HepG2 (cell line): ENCODE data around the gene INAFM1. TPM values are rescaled to one million over a fixed set of nuclear protein-coding genes. Genes with fewer than 3 reads are reported as not detected.
A peak's percentile ranks its signal among the peaks of the same experiment; 100 is the strongest.

ENCODE experiments used
- EED ChIP-seq: sonication (generic); formaldehyde crosslinking; IDR thresholded peaks from 2 replicates; pipeline ENCODE4 v1.5.0; 2020; ENCODE audit warnings: mild to moderate bottlenecking, missing genetic modification reagents
- MNT ChIP-seq: fragments of 450-650 bp; IDR thresholded peaks from 2 replicates; pipeline ENCODE4 v1.6.1; 2016
- MXD1 ChIP-seq: sonication (generic); formaldehyde crosslinking; IDR thresholded peaks from 2 replicates; pipeline ENCODE4 v1.4.0; 2020; ENCODE audit warnings: mild to moderate bottlenecking, missing genetic modification reagents
- NCOA1 ChIP-seq: sonication (generic); formaldehyde crosslinking; IDR thresholded peaks from 2 replicates; pipeline ENCODE4 v1.9.0; 2021; ENCODE audit warnings: missing genetic modification reagents
- PITX1 ChIP-seq: sonication (generic); formaldehyde crosslinking; IDR thresholded peaks from 2 replicates; pipeline ENCODE4 v1.5.1; 2020; ENCODE audit warnings: mild to moderate bottlenecking, missing genetic modification reagents
- POGK ChIP-seq: sonication (generic); formaldehyde crosslinking; conservative IDR thresholded peaks from 2 replicates; pipeline ENCODE4 v1.8.0; 2022; ENCODE audit warnings: mild to moderate bottlenecking, moderate library complexity, missing genetic modification reagents
- POLR2A ChIP-seq, 2 experiments: IDR thresholded peaks; 2 replicates each; pipeline ENCODE4 v1.6.1; 2011; ENCODE audit warnings: low read depth in 2 of 2, low read length in 2 of 2, mild to moderate bottlenecking in 1 of 2, moderate library complexity in 1 of 2; ENCODE audit not compliant: insufficient read depth in 1 of 2
- SRF ChIP-seq: IDR thresholded peaks from 2 replicates; pipeline ENCODE4 v1.6.1; 2011; ENCODE audit warnings: mild to moderate bottlenecking, low read depth, low read length, moderate library complexity
- TAF15 ChIP-seq: fragments of 200-400 bp; formaldehyde crosslinking; IDR thresholded peaks from one replicate; pipeline ENCODE4 v1.6.1; 2018; ENCODE audit warnings: mild to moderate bottlenecking, low read depth, low read length; ENCODE audit not compliant: poor library complexity, severe bottlenecking
- TERF1 ChIP-seq: sonication (generic); formaldehyde crosslinking; IDR thresholded peaks from 2 replicates; pipeline ENCODE4 v1.8.0; 2022; ENCODE audit warnings: mild to moderate bottlenecking, missing genetic modification reagents, moderate library complexity
- ZEB1 ChIP-seq: IDR thresholded peaks from 2 replicates; pipeline ENCODE4 v1.6.1; 2012; ENCODE audit warnings: mild to moderate bottlenecking, low read depth, inconsistent platforms; ENCODE audit not compliant: insufficient replicate concordance
- ZNF232 ChIP-seq: sonication (generic); formaldehyde crosslinking; IDR thresholded peaks from 2 replicates; pipeline ENCODE4 v1.4.0; 2020; ENCODE audit warnings: missing genetic modification reagents, borderline replicate concordance
- ZNF646 ChIP-seq: sonication (generic); formaldehyde crosslinking; IDR thresholded peaks from 2 replicates; pipeline ENCODE4 v1.9.0; 2021; ENCODE audit warnings: mild to moderate bottlenecking, missing genetic modification reagents
- ZNF850 ChIP-seq: sonication (generic); formaldehyde crosslinking; conservative IDR thresholded peaks from 2 replicates; pipeline ENCODE4 v1.9.0; 2021; ENCODE audit warnings: mild to moderate bottlenecking, missing genetic modification reagents
- polyA plus RNA-seq, 8 experiments: library from polyadenylated mRNA; depleted of rRNA in 3 of 8; stranded (reverse) in 7 of 8; unstranded in 1 of 8; fragments of >200 nt; fragmentation: Illumina TruSeq in 4 of 8; extraction: Trizol in 4 of 8; gene quantifications; 2 replicates each; pipeline versions ENCODE4 v1.2.1 to v1.2.3, GENCODE V29; 2011 to 2016; ENCODE audit warnings: low read depth in 4 of 8, missing spikeins in 1 of 8, mixed read lengths in 1 of 8; ENCODE audit not compliant: insufficient read depth in 1 of 8
- total RNA-seq, 5 experiments: library from RNA; depleted of rRNA; stranded (reverse); fragments of >200 nt; fragmentation: Illumina TruSeq; extraction: Trizol; gene quantifications; 2 replicates each; pipeline ENCODE4 v1.2.3, GENCODE V29; 2016; ENCODE audit warnings: low read depth in 1 of 5

INAFM1 gene
- total and polyA plus RNA-seq, 2 of the 13 experiments (the other 11 are each of a cell fraction or from before 2014, with no cell fraction given) = 0.88 to 1.9 TPM

GRCh38 chr19:47228937-47229675 lies 45.6 kb upstream of the INAFM1 start (continued):
- TF ChIP-seq MXD1 (CRISPR knock-in tag) (no peak; the same call in none of the 2 replicates), ZNF232 (no peak), TERF1 (CRISPR knock-in tag) (no peak), POLR2A (IDR thresholded peaks at IDR 0.05; ENCODE audit: insufficient read depth in 1 of 2, low read depth in 2 of 2, low read length in 2 of 2) (0 out of 4 replicates have a peak, but pooled peaks of 1 of the 2 experiments have one; percentile 12), NCOA1 (CRISPR knock-in tag) (no peak), ZEB1 (no peak), ZNF646 (CRISPR knock-in tag) (peak; percentile 97), PITX1 (CRISPR knock-in tag) (no peak), EED (CRISPR knock-in tag) (no peak), ZNF850 (CRISPR knock-in tag) (no peak), TAF15 (no peak), POGK (CRISPR knock-in tag) (no peak), SRF (no peak), MNT (peak; percentile 38)
